AG04450 (cell line): ENCODE results near the gene DDX54. TPM values are rescaled to one million over a fixed set of nuclear protein-coding genes. Genes with fewer than 3 reads are reported as not detected.
"Not testable (repeated sequence)": the region's sequence is repeated elsewhere in the genome, so short reads cannot be mapped to it uniquely, and the experiment has no call there.

Experiments used
- CTCF ChIA-PET: fragments of 300-600, 350-600 bp; formaldehyde crosslinking; extraction: SDS; loops from one replicate; lab custom pipeline; 2022; ENCODE audit warnings: antibody characterized with exemption, inconsistent platforms; lab: Charles Lee
- POLR2A ChIA-PET: fragments of 350-600 bp; formaldehyde crosslinking; extraction: SDS; loops from one replicate; lab custom pipeline; 2021; ENCODE audit warnings: antibody characterized with exemption, inconsistent platforms; lab: Yijun Ruan, JAX
- DNase-seq: peaks from one replicate; pipeline ENCODE4 v3.0.0-alpha.2; 2011; ENCODE audit warnings: low read depth, low spot score
- H3K27ac ChIP-seq: one replicate; pipeline ENCODE4 v1.5.1; 2012; ENCODE audit warnings: low read depth, low read length, control low read depth
- H3K27me3 ChIP-seq: one replicate; pipeline ENCODE4 v1.6.0; 2012; ENCODE audit warnings: low read length; ENCODE audit not compliant: control insufficient read depth, insufficient read depth
- H3K4me3 ChIP-seq: 2 replicates; pipeline ENCODE4 v1.5.1; 2011; ENCODE audit warnings: mild to moderate bottlenecking, low read depth, low read length, control low read depth
- H3K9me3 ChIP-seq: 2 replicates; pipeline ENCODE4 v1.5.1; 2012; ENCODE audit warnings: low read length; ENCODE audit not compliant: control insufficient read depth, insufficient read depth
- CTCF ChIP-seq: IDR thresholded peaks from 2 replicates; pipeline ENCODE4 v1.5.1; 2011; ENCODE audit warnings: low read depth, low read length, control low read depth, inconsistent platforms
- polyA plus RNA-seq: library from polyadenylated mRNA; depleted of rRNA; stranded (reverse); fragments of >200 nt; gene quantifications from 2 replicates; pipeline ENCODE4 v1.2.3, GENCODE V29; 2011

The DDX54 gene
- polyA plus RNA-seq, 1 experiment: 26.9 TPM

GRCh38 chr12:113144806-113145205, 40.5 kb downstream of the DDX54 start:
- POLR2A ChIA-PET: no interaction called here
- peaks cover 13% of the 10 kb centered on the region for H3K27me3 ChIP-seq
- no peak overlapping the region for H3K27ac ChIP-seq
- no peak overlapping the region for H3K4me3 ChIP-seq
- TF ChIP-seq CTCF: no peak
- H3K9me3 ChIP-seq: no peaks in the 10 kb centered on the region
- no peak for DNase-seq
- CTCF ChIA-PET: interaction anchor here (0.8 kb wide), 1 partner anchor 8 kb away, joined by 3 read pairs; no protein-coding TSS in a partner anchor

- TF ChIP-seq CTCF: no peak
- H3K4me3 ChIP-seq: no peak overlapping the region
- H3K27me3 ChIP-seq: peaks cover 7% of the 10 kb centered on the region
- ChIA-PET POLR2A (no interaction called here), CTCF (interaction anchor here (0.8 kb wide), 1 partner anchor 9 kb away, joined by 3 read pairs; no protein-coding TSS in a partner anchor)
- DNase-seq: no peak
- no peaks in the 10 kb centered on the region for H3K9me3 ChIP-seq
- H3K27ac ChIP-seq: no peak overlapping the region
These were observed 41.3 kb downstream of the DDX54 start for GRCh38 chr12:113143959-113144358.

- ChIA-PET CTCF (no interaction called here), POLR2A (interaction anchor here (0.6 to 0.7 kb wide), 2 partner anchors 31 to 149 kb away, joined by 3 to 4 read pairs; no protein-coding TSS in a partner anchor)
- Histone ChIP-seq H3K4me3 (no peak overlapping the region), H3K9me3 (no peaks in the 10 kb centered on the region), H3K27ac (no peak overlapping the region), H3K27me3 (peaks cover 7% of the 10 kb centered on the region)
- DNase-seq: no peak
- TF ChIP-seq CTCF: no peak
These were observed 42.4 kb downstream of the DDX54 start for GRCh38 chr12:113142886-113143332.

GRCh38 chr12:113142173-113142885, 42.9 kb downstream of the DDX54 start:
- CTCF ChIA-PET: no interaction called here
- H3K9me3 ChIP-seq: no peaks in the 10 kb centered on the region
- DNase-seq: no peak
- H3K27me3 ChIP-seq: peaks cover 7% of the 10 kb centered on the region
- H3K27ac ChIP-seq: no peak overlapping the region
- POLR2A ChIA-PET: interaction anchor here (0.6 to 0.7 kb wide), 2 partner anchors 32 to 149 kb away, joined by 3 to 4 read pairs; no protein-coding TSS in a partner anchor
- no peak for TF ChIP-seq CTCF
- H3K4me3 ChIP-seq: no peak overlapping the region

- POLR2A ChIA-PET, H3K27me3 ChIP-seq, H3K4me3 ChIP-seq, CTCF ChIA-PET, H3K27ac ChIP-seq, H3K9me3 ChIP-seq, DNase-seq: not testable (repeated sequence)
These were observed 43.6 kb downstream of the DDX54 start for GRCh38 chr12:113141716-113142115.
